Smooth muscle cell (in vitro differentiated cells): ENCODE results near the gene LTBP2. TPM values are rescaled to one million over a fixed set of nuclear protein-coding genes. Genes with fewer than 3 reads are reported as not detected.

Experiments used
- DNase-seq: peaks from one replicate; lab custom pipeline; 2025; ENCODE audit not compliant: unreplicated experiment; lab: John Stamatoyannopoulos, UW
- H2AFZ ChIP-seq: fragments of 200-600 bp; sonication (generic); 2 replicates; pipeline ENCODE4 v1.6.0; 2016; ENCODE audit warnings: antibody characterized with exemption, low read depth, mild to moderate bottlenecking
- H3F3A ChIP-seq: fragments of 200-600 bp; sonication (generic); 2 replicates; pipeline ENCODE4 v1.6.0; 2017; ENCODE audit warnings: antibody characterized with exemption, low read depth
- H3K27ac ChIP-seq: fragments of 200-600 bp; sonication (generic); 2 replicates; pipeline ENCODE4 v1.5.1; 2016; ENCODE audit warnings: low read depth, mild to moderate bottlenecking
- H3K27me3 ChIP-seq: fragments of 200-600 bp; sonication (generic); 2 replicates; pipeline ENCODE4 v1.6.1; 2016; ENCODE audit warnings: low read depth, mild to moderate bottlenecking
- H3K36me3 ChIP-seq: fragments of 200-600 bp; sonication (generic); 2 replicates; pipeline ENCODE4 v1.5.1; 2016; ENCODE audit warnings: low read depth
- H3K4me1 ChIP-seq: fragments of 200-600 bp; sonication (generic); 2 replicates; pipeline ENCODE4 v1.5.1; 2016; ENCODE audit warnings: low read depth
- H3K4me2 ChIP-seq: fragments of 200-600 bp; sonication (generic); 2 replicates; pipeline ENCODE4 v1.6.0; 2016; ENCODE audit warnings: mild to moderate bottlenecking
- H3K4me3 ChIP-seq: fragments of 200-600 bp; sonication (generic); 2 replicates; pipeline ENCODE4 v1.5.1; 2016; ENCODE audit warnings: mild to moderate bottlenecking
- H3K79me2 ChIP-seq: fragments of 200-600 bp; sonication (generic); 2 replicates; pipeline ENCODE4 v1.6.0; 2016; ENCODE audit warnings: low read depth, mild to moderate bottlenecking
- H3K9ac ChIP-seq: fragments of 200-600 bp; sonication (generic); 2 replicates; pipeline ENCODE4 v1.6.0; 2016; ENCODE audit warnings: low read depth
- H3K9me3 ChIP-seq: fragments of 200-600 bp; sonication (generic); replicated peaks from 2 replicates; pipeline ENCODE4 v1.5.1; 2016; ENCODE audit warnings: low read depth
- H4K20me1 ChIP-seq: fragments of 200-600 bp; sonication (generic); 2 replicates; pipeline ENCODE4 v1.6.0; 2016; ENCODE audit warnings: low read depth
- CTCF ChIP-seq: fragments of 200-600 bp; sonication (generic); IDR thresholded peaks from 2 replicates; pipeline ENCODE4 v1.5.1; 2017; ENCODE audit warnings: borderline replicate concordance, mild to moderate bottlenecking, antibody characterized with exemption; ENCODE audit not compliant: insufficient read depth, poor library complexity, severe bottlenecking
- WGBS: methylation state at CpG from one replicate; pipeline ENCODE4 v1.1.7; 2016; ENCODE audit warnings: low lambda C conversion rate; 5-methylcytosine and 5-hydroxymethylcytosine counted together
- polyA plus RNA-seq: library from polyadenylated mRNA; unstranded; fragments of >200 nt; fragmentation: Nextera tagmentation; extraction: Ambion mirVana; gene quantifications from 2 replicates; pipeline ENCODE4 v1.2.1, GENCODE V29; 2016
- total RNA-seq: library from RNA; depleted of rRNA; stranded (reverse); fragments of >200 nt; gene quantifications from 2 replicates; pipeline ENCODE4 v1.2.3, GENCODE V29; 2014

Gene LTBP2
- total and polyA plus RNA-seq, 2 experiments from 2014 or later = 90.1 to 108 TPM

GRCh38 chr14:74593241-74593953 lies 18.6 kb downstream of the LTBP2 start:
- Histone ChIP-seq H3K4me2 (no peak overlapping the region), H3K36me3 (no peaks in the 10 kb centered on the region), H3F3A (peaks cover 6% of the 10 kb centered on the region), H3K4me3 (no peak overlapping the region), H3K9ac (no peak overlapping the region), H3K4me1 (no peaks in the 10 kb centered on the region), H3K27me3 (no peaks in the 10 kb centered on the region), H3K79me2 (peaks cover 47% of the 10 kb centered on the region), H3K27ac (no peak overlapping the region), H4K20me1 (peaks cover 25% of the 10 kb centered on the region), H3K9me3 (no peaks in the 10 kb centered on the region), H2AFZ (no peak overlapping the region)
- 90% methylated on average over 10 of the region's 10 CpGs for WGBS
- DNase-seq = no peak
- no peak for TF ChIP-seq CTCF

GRCh38 chr14:74592476-74593201 lies 19.4 kb downstream of the LTBP2 start:
- H3K9me3 ChIP-seq = no peaks in the 10 kb centered on the region
- H2AFZ ChIP-seq = no peak overlapping the region
- no peak overlapping the region for H3K27ac ChIP-seq
- no peak overlapping the region for H3K4me3 ChIP-seq
- peaks cover 39% of the 10 kb centered on the region for H3K79me2 ChIP-seq
- no peak for TF ChIP-seq CTCF
- H3K36me3 ChIP-seq = no peaks in the 10 kb centered on the region
- DNase-seq = no peak
- peaks cover 2% of the 10 kb centered on the region for H3F3A ChIP-seq
- 98% methylated on average over 13 of the region's 13 CpGs for WGBS
- no peak overlapping the region for H3K9ac ChIP-seq
- H3K4me2 ChIP-seq = no peak overlapping the region
- peaks cover 25% of the 10 kb centered on the region for H4K20me1 ChIP-seq
- no peaks in the 10 kb centered on the region for H3K27me3 ChIP-seq
- no peaks in the 10 kb centered on the region for H3K4me1 ChIP-seq

- no peak overlapping the region for H3K27ac ChIP-seq
- no peaks in the 10 kb centered on the region for H3K4me1 ChIP-seq
- H2AFZ ChIP-seq = no peak overlapping the region
- 94% methylated on average over 5 of the region's 5 CpGs for WGBS
- H3K4me3 ChIP-seq = no peak overlapping the region
- no peaks in the 10 kb centered on the region for H3K36me3 ChIP-seq
- H3F3A ChIP-seq = no peaks in the 10 kb centered on the region
- H3K79me2 ChIP-seq = peaks cover 33% of the 10 kb centered on the region
- no peak overlapping the region for H3K9ac ChIP-seq
- no peaks in the 10 kb centered on the region for H3K27me3 ChIP-seq
- DNase-seq = no peak
- no peak overlapping the region for H3K4me2 ChIP-seq
- H4K20me1 ChIP-seq = peaks cover 27% of the 10 kb centered on the region
- H3K9me3 ChIP-seq = no peaks in the 10 kb centered on the region
- no peak for TF ChIP-seq CTCF
These were observed 20.1 kb downstream of the LTBP2 start for GRCh38 chr14:74591899-74592298.
